Heart right ventricle (tissue), 16 donors: ENCODE results near the gene TFEC. TPM values are rescaled to one million over a fixed set of nuclear protein-coding genes. Genes with fewer than 3 reads are reported as not detected.

Experiments used
- ATAC-seq, 8 donors: fragments of 200-7000 bp; cut with Tn5 transposase; one replicate each; pipeline ENCODE4 v1.9.1; 2020; ENCODE audit warnings: mild to moderate bottlenecking in 8 of 8, moderate library complexity in 8 of 8, moderate number of reproducible peaks in 1 of 8
- DNase-seq, 2 donors: peaks; one replicate each; pipeline ENCODE4 v3.0.0-alpha.2; 2020
- H3K27ac ChIP-seq, 10 donors: fragments of 200-600 bp; sonication (generic) in 2 of 10; one replicate each; pipeline versions ENCODE4 v1.5.0 to v1.8.0; 2020 to 2022; ENCODE audit warnings: mild to moderate bottlenecking in 3 of 10
- H3K27me3 ChIP-seq, 7 donors: fragments of 200-600 bp; one replicate each; pipeline ENCODE4 v1.8.0; 2021 to 2022; ENCODE audit warnings: mild to moderate bottlenecking in 2 of 7
- H3K36me3 ChIP-seq, 9 donors: fragments of 200-600 bp; sonication (generic) in 1 of 9; one replicate each; pipeline versions ENCODE4 v1.5.0 to v1.8.0; 2020 to 2022; ENCODE audit warnings: mild to moderate bottlenecking in 2 of 9
- H3K4me1 ChIP-seq, 9 donors: fragments of 200-600 bp; sonication (generic) in 1 of 9; one replicate each; pipeline versions ENCODE4 v1.5.0 to v1.8.0; 2020 to 2022; ENCODE audit warnings: mild to moderate bottlenecking in 4 of 9
- H3K4me3 ChIP-seq, 10 donors: fragments of 200-600 bp; sonication (generic) in 2 of 10; one replicate each; pipeline versions ENCODE4 v1.5.0 to v1.8.0; 2020 to 2022; ENCODE audit warnings: mild to moderate bottlenecking in 7 of 10, moderate library complexity in 2 of 10
- H3K9me3 ChIP-seq, 11 donors: fragments of 200-600 bp in 10 of 11; sonication (generic) in 2 of 11; one replicate each; pipeline versions ENCODE4 v1.5.0 to v1.8.0; 2013 to 2022; ENCODE audit warnings: mild to moderate bottlenecking in 2 of 11, control low read depth in 1 of 11, moderate library complexity in 1 of 11
- CTCF ChIP-seq, 9 donors: fragments of 200-600 bp; sonication (generic) in 2 of 9; IDR thresholded peaks; one replicate each; pipeline versions ENCODE4 v1.5.0 to v1.8.0; 2021 to 2022; ENCODE audit warnings: antibody characterized with exemption in 9 of 9, mild to moderate bottlenecking in 5 of 9, moderate library complexity in 1 of 9
- WGBS, 2 donors: extraction: QIAGEN DNeasy Blood & Tissue Kit; methylation state at CpG; one replicate each; pipeline ENCODE4 v1.1.7; 2013; ENCODE audit warnings: inconsistent platforms in 1 of 2; 5-methylcytosine and 5-hydroxymethylcytosine counted together
- intact Hi-C, 10 donors: fragments of 100-400 bp; cut with DNase I; formaldehyde crosslinking; loops; one replicate each; pipeline versions ENCODE4 v1.11.1 to v1.14.2; 2022
- polyA plus RNA-seq, 2 donors: library from polyadenylated mRNA; stranded (reverse); fragments of 200-250 nt; gene quantifications; one replicate each; pipeline ENCODE4 v1.2.3, GENCODE V29; 2013
- total RNA-seq, 10 donors: library from RNA; stranded (reverse); fragmentation: NEBNext Ultra II Directional in 3 of 10; extraction: Animal tissue kit (Norgen Biotek cat#: 25700) in 3 of 10; gene quantifications; one replicate each; pipeline versions ENCODE4 v1.2.1 to v1.2.4, GENCODE V29; 2021 to 2023
- donor health status: Arrhythmogenic right ventricular cardiomyopathy.
- donor health status: ischemic (EF 13 %, LVEDD 7.1; RV severe dilation, severe dysfunction).
- donor health status: healthy with polysubstance abuse.
- donor health status: DM: no; HTN: yes; CAD: no.
- donor health status: DM: no; HTN: no; CAD: no.
- donor health status: ischemic (EF 25% LVEDD 6.9; RV normal size, moderate dysfunction).
- donor health status: ischemic (EF 25% LVEDD 5.7; RV mildly dilated, moderate dysfunction).
- donor health status: healthy.
- donor health status: DM: yes; HTN: yes; CAD: no.
- donor health status: Ischemic cardiomyopathy.
- donor health status: ischemic (EF 35%, LVEDD 5.7; RV mildly dilated, moderate dysfunction).
- donor health status: nonischemic (EF 11% LVEDD 7.7; RV severe dilation, severe dysfunction).
- donor health status: DM: yes; HTN: yes; CAD: no.
- donor health status: PGD.
- donor health status: ischemic (EF 29% LVEDD 5.4; RV normal size, mild dysfunction).
- donor health status: nonischemic (EF 23%, LVEDD 6.1; RV moderate dilation, normal function).

The TFEC gene
- total and polyA plus RNA-seq, 12 donors: 0.28 to 12.4 (median 0.70) TPM

GRCh38 chr7:116027786-116028185 is 2.8 kb downstream of the TFEC start:
- H3K4me3 ChIP-seq: peak overlapping the region in 2 of 10 donors; percentile 10 to 47
- peak overlapping the region in 1 of 10 donors; percentile 28 for H3K27ac ChIP-seq
- intact Hi-C loops: loop anchor here in 1 of 10 donors (2.0 kb wide), 1 partner anchor 25 kb away; no protein-coding TSS in a partner anchor

GRCh38 chr7:116024826-116025809 is 5.4 kb downstream of the TFEC start:
- Histone ChIP-seq H3K27me3 (no peaks in the 10 kb centered on the region), H3K4me3 (no peak overlapping the region), H3K36me3 (no peaks in the 10 kb centered on the region), H3K4me1 (peaks cover 0 to 37% (median 0%) of the 10 kb centered on the region in 9 donors), H3K27ac (peak overlapping the region in 1 of 10 donors; percentile 60), H3K9me3 (no peaks in the 10 kb centered on the region)
- peak in 3 of 8 donors; percentile 39 to 65 (median 62) for ATAC-seq
- 68 to 73% methylated on average over 1 of the region's 1 CpG for WGBS, 2 donors
- DNase-seq: no peak
- intact Hi-C loops: no loop called here
- TF ChIP-seq CTCF (IDR thresholded peaks at IDR 0.05): no peak

More at GRCh38 chr7:116027786-116028185, 2.8 kb downstream of the TFEC start:
- WGBS, 2 donors: 76 to 78% methylated on average over 5 of the region's 5 CpGs
- DNase-seq (no peak), ATAC-seq (no peak)
- Histone ChIP-seq H3K27me3 (no peaks in the 10 kb centered on the region), H3K4me1 (peaks cover 0 to 47% (median 0%) of the 10 kb centered on the region in 9 donors), H3K9me3 (no peaks in the 10 kb centered on the region), H3K36me3 (no peaks in the 10 kb centered on the region)
- no peak for TF ChIP-seq CTCF (IDR thresholded peaks at IDR 0.05)

GRCh38 chr7:116021237-116021636 is 9.3 kb downstream of the TFEC start:
- H3K27me3 ChIP-seq: no peaks in the 10 kb centered on the region
- no peak overlapping the region for H3K27ac ChIP-seq
- no peaks in the 10 kb centered on the region for H3K9me3 ChIP-seq
- intact Hi-C loops: no loop called here
- TF ChIP-seq CTCF (IDR thresholded peaks at IDR 0.05): no peak
- DNase-seq: no peak
- H3K36me3 ChIP-seq: no peaks in the 10 kb centered on the region
- ATAC-seq: no peak
- H3K4me3 ChIP-seq: no peak overlapping the region
- WGBS, 2 donors: 70 to 77% methylated on average over 2 of the region's 2 CpGs
- H3K4me1 ChIP-seq: peaks cover 0 to 25% (median 0%) of the 10 kb centered on the region in 9 donors

- ATAC-seq: no peak
- H3K36me3 ChIP-seq: no peaks in the 10 kb centered on the region
- H3K9me3 ChIP-seq: no peaks in the 10 kb centered on the region
- H3K4me1 ChIP-seq: peaks cover 0 to 13% (median 0%) of the 10 kb centered on the region in 9 donors
- no peak overlapping the region for H3K27ac ChIP-seq
- no peak overlapping the region for H3K4me3 ChIP-seq
- intact Hi-C loops: no loop called here
- DNase-seq: no peak
- H3K27me3 ChIP-seq: no peaks in the 10 kb centered on the region
- no peak for TF ChIP-seq CTCF (IDR thresholded peaks at IDR 0.05)
Measured at GRCh38 chr7:116018731-116019130, 11.8 kb downstream of the TFEC start.
